ENCODE measurements around the gene SETDB2. TPM values are rescaled to one million over a fixed set of nuclear protein-coding genes. Genes with fewer than 3 reads are reported as not detected.

The SETDB2 gene
- total and polyA plus RNA-seq, 4 donors: 1.9 to 6.2 (median 4.9) TPM

GRCh38 chr13:49457221-49457620 lies 13.1 kb downstream of the SETDB2 start (continued):
- no peak for TF ChIP-seq CTCF (IDR thresholded peaks at IDR 0.05; ENCODE audit: low read depth, low read length, missing input control)
- no peak for TF ChIP-seq NR2F2 (IDR thresholded peaks at IDR 0.05)
- no peak for TF ChIP-seq RXRA (IDR thresholded peaks at IDR 0.05)
- TF ChIP-seq MAX (IDR thresholded peaks at IDR 0.05): no peak
- no peak for TF ChIP-seq ZBTB33 (IDR thresholded peaks at IDR 0.05)
- TF ChIP-seq TAF1 (conservative IDR thresholded peaks at IDR 0.05): no peak

- TF ChIP-seq MAX (IDR thresholded peaks at IDR 0.05) (no peak), RAD21 (IDR thresholded peaks at IDR 0.05) (no peak), TAF1 (conservative IDR thresholded peaks at IDR 0.05) (no peak), ZBTB33 (IDR thresholded peaks at IDR 0.05) (no peak), GABPA (IDR thresholded peaks at IDR 0.05 in 1 of 2, conservative IDR thresholded peaks at IDR 0.05 in 1 of 2) (no peak), FOXA2 (IDR thresholded peaks at IDR 0.05) (no peak), SP1 (IDR thresholded peaks at IDR 0.05) (no peak), REST (IDR thresholded peaks at IDR 0.05) (no peak), CTCF (IDR thresholded peaks at IDR 0.05; ENCODE audit: low read depth, low read length, missing input control) (no peak), HNF4A (conservative IDR thresholded peaks at IDR 0.05) (no peak)
- 92% methylated on average over 1 of the region's 1 CpG for WGBS
- H3K36me3 ChIP-seq (ENCODE audit: control insufficient read depth in 4 of 4, insufficient read depth in 3 of 4, low read depth in 1 of 4, low read length in 3 of 4): peaks cover 3 to 23% (median 16%) of the 10 kb centered on the region in 4 donors
These were observed 15.5 kb downstream of the SETDB2 start for GRCh38 chr13:49459580-49459979.

More at GRCh38 chr13:49459580-49459979, 15.5 kb downstream of the SETDB2 start:
- Histone ChIP-seq H3K9me3 (ENCODE audit: control insufficient read depth in 4 of 4, low read length in 3 of 4) (peaks cover 0 to 2% (median 0%) of the 10 kb centered on the region in 4 donors), H3K27me3 (ENCODE audit: control insufficient read depth in 4 of 4, insufficient read depth in 4 of 4, low read length in 3 of 4) (no peaks in the 10 kb centered on the region), H3K27ac (ENCODE audit: low read depth in 1 of 2, low read length in 2 of 2) (no peak overlapping the region), H3K4me3 (ENCODE audit: low read depth in 1 of 3, low read length in 3 of 3) (no peak overlapping the region), H3K9ac (ENCODE audit: low read depth in 1 of 2, low read length in 2 of 2) (no peak overlapping the region), H3K4me1 (ENCODE audit: control insufficient read depth in 4 of 4, insufficient read depth in 4 of 4, low read length in 3 of 4) (peaks cover 0 to 3% (median 0%) of the 10 kb centered on the region in 4 donors)
- DNase-seq (ENCODE audit: low spot score): no peak

Measured in liver (tissue), 9 donors.